SU-DHL-6 (cell line): ENCODE results near the gene CAMSAP3.

Experiments used
- EZH2phosphoT487 ChIP-seq: fragments of 200-600 bp; sonication (generic), shearing (Covaris generic); conservative IDR thresholded peaks from 2 replicates; pipeline ENCODE4 v1.6.1; 2018; ENCODE audit warnings: mild to moderate bottlenecking, antibody characterized with exemption, low read length, moderate library complexity, mixed read lengths
- TF ChIP-seq, protein P1 (sequence below): fragments of 200-600 bp; sonication (generic); IDR thresholded peaks from one replicate; pipeline ENCODE4 v1.5.1; 2017; ENCODE audit warnings: antibody characterized with exemption, mild to moderate bottlenecking, low read length, moderate library complexity; ENCODE audit not compliant: insufficient read depth, poor library complexity, severe bottlenecking

DNA sequence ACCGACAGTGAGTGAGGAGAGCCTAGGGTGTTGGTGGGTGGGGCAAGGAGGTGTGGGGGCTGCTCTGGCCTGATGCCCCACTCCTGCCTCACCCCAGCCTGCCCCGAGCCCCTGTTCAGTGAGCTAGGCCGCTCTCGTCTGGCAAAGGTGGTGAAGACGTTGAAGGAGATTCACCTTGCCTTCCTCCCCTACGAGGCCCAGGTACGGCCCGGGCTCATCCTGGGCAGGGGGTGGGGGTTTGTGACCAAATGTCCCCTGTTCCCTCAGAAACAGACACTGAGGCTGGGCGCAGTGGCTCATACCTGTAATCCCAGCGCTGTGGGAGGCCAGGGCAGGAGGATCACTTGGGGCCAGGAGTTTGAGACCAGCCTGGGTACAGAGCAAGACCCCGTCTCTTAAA lies 45.1 kb downstream of the CAMSAP3 start:
- TF ChIP-seq, protein P1, sequence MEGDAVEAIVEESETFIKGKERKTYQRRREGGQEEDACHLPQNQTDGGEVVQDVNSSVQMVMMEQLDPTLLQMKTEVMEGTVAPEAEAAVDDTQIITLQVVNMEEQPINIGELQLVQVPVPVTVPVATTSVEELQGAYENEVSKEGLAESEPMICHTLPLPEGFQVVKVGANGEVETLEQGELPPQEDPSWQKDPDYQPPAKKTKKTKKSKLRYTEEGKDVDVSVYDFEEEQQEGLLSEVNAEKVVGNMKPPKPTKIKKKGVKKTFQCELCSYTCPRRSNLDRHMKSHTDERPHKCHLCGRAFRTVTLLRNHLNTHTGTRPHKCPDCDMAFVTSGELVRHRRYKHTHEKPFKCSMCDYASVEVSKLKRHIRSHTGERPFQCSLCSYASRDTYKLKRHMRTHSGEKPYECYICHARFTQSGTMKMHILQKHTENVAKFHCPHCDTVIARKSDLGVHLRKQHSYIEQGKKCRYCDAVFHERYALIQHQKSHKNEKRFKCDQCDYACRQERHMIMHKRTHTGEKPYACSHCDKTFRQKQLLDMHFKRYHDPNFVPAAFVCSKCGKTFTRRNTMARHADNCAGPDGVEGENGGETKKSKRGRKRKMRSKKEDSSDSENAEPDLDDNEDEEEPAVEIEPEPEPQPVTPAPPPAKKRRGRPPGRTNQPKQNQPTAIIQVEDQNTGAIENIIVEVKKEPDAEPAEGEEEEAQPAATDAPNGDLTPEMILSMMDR = no peak
- no peak for TF ChIP-seq EZH2phosphoT487
